Spleen (tissue), 11 donors: ENCODE data around the gene ARHGEF37. TPM values are rescaled to one million over a fixed set of nuclear protein-coding genes. Genes with fewer than 3 reads are reported as not detected.

Experiments used
- DNase-seq: peaks from one replicate; pipeline ENCODE4 v3.0.0-alpha.2; 2020
- H3K27ac ChIP-seq, 8 donors: fragments of 200-600 bp; sonication (generic) in 7 of 8; 1 replicate in 4 of 8; 2 replicates in 4 of 8; pipeline versions ENCODE4 v1.5.0 to v1.8.0; 2016 to 2021; ENCODE audit warnings: inconsistent platforms in 4 of 8, mild to moderate bottlenecking in 4 of 8, moderate library complexity in 1 of 8
- H3K27me3 ChIP-seq, 7 donors: fragments of 200-600 bp; sonication (generic) in 6 of 7; replicated peaks in 1 of 7; 1 replicate in 4 of 7; 2 replicates in 3 of 7; pipeline versions ENCODE4 v1.5.0 to v1.8.0; 2016 to 2021; ENCODE audit warnings: inconsistent platforms in 3 of 7, mild to moderate bottlenecking in 1 of 7
- H3K36me3 ChIP-seq, 6 donors: fragments of 200-600 bp; sonication (generic) in 5 of 6; 1 replicate in 4 of 6; 2 replicates in 2 of 6; pipeline versions ENCODE4 v1.5.0 to v1.8.0; 2016 to 2021; ENCODE audit warnings: inconsistent platforms in 2 of 6
- H3K4me1 ChIP-seq, 6 donors: fragments of 200-600 bp; sonication (generic) in 5 of 6; 1 replicate in 3 of 6; 2 replicates in 3 of 6; pipeline versions ENCODE4 v1.5.0 to v1.8.0; 2016 to 2021; ENCODE audit warnings: inconsistent platforms in 3 of 6
- H3K4me3 ChIP-seq, 8 donors: fragments of 200-600 bp; sonication (generic) in 7 of 8; 1 replicate in 4 of 8; 2 replicates in 4 of 8; pipeline versions ENCODE4 v1.5.0 to v1.8.0; 2016 to 2021; ENCODE audit warnings: inconsistent platforms in 4 of 8, mild to moderate bottlenecking in 4 of 8, moderate library complexity in 2 of 8
- H3K9me3 ChIP-seq, 8 donors: fragments of 200-600 bp; sonication (generic) in 7 of 8; 1 replicate in 4 of 8; 2 replicates in 4 of 8; pipeline versions ENCODE4 v1.5.0 to v1.8.0; 2016 to 2021; ENCODE audit warnings: inconsistent platforms in 4 of 8
- CTCF ChIP-seq, 11 experiments: fragments of 200-600 bp in 7 of 11; fragments of 450-650 bp in 4 of 11; sonication (generic) in 4 of 11; IDR thresholded peaks in 8 of 11; conservative IDR thresholded peaks in 3 of 11; 1 replicate in 7 of 11; 2 replicates in 4 of 11; pipeline versions ENCODE4 v1.4.0 to v1.8.0; 2016 to 2021; ENCODE audit warnings: antibody characterized with exemption in 11 of 11, inconsistent platforms in 4 of 11, mild to moderate bottlenecking in 1 of 11
- POLR2A ChIP-seq, 3 donors: fragments of 450-650 bp; IDR thresholded peaks; one replicate each; pipeline ENCODE4 v1.5.1; 2017; ENCODE audit warnings: antibody characterized with exemption in 3 of 3, mild to moderate bottlenecking in 1 of 3
- POLR2AphosphoS5 ChIP-seq, 3 donors: sonication (generic); formaldehyde crosslinking; IDR thresholded peaks; one replicate each; pipeline ENCODE4 v1.5.1; 2017; ENCODE audit warnings: antibody characterized with exemption in 3 of 3
- WGBS, 5 donors: extraction: QIAGEN DNeasy Blood & Tissue Kit in 3 of 5; methylation state at CpG; one replicate each; pipeline versions ENCODE4 v1.1.5 to v1.1.7; 2013 to 2018; 5-methylcytosine and 5-hydroxymethylcytosine counted together
- intact Hi-C: fragments of 100-400 bp; cut with DNase I; formaldehyde crosslinking; loops from one replicate; pipeline ENCODE4 v1.15.0; 2023; ENCODE audit warnings: low total_unique reads
- polyA plus RNA-seq, 3 donors: library from polyadenylated mRNA; stranded (reverse); fragments of 200-250 nt; gene quantifications; one replicate each; pipeline ENCODE4 v1.2.1, GENCODE V29; 2013
- total RNA-seq, 7 donors: library from RNA; depleted of rRNA in 3 of 7; stranded (reverse); fragments of >200 nt in 3 of 7; fragmentation: NEBNext Ultra II Directional in 4 of 7; extraction: Animal tissue kit (Norgen Biotek cat#: 25700) in 4 of 7; gene quantifications; one replicate each; pipeline versions ENCODE4 v1.1.0 to v1.2.1, GENCODE V29; 2016 to 2021
- donor health status: healthy with polysubstance abuse.
- donor health status: DM: no; HTN: no; CAD: no; lungs with moderate emphysema.
- donor health status: DM: no; HTN: no; CAD: no.
- donor health status: Bipolar disorder and iron deficiency.
- donor health status: healthy.
- donor health status: DM: no; HTN: no; CAD: no.
- donor health status: DM: yes; HTN: yes; CAD: no.

The ARHGEF37 gene
- total and polyA plus RNA-seq, 10 donors, result 0.77 to 3.5 (median 1.3) TPM

DNA sequence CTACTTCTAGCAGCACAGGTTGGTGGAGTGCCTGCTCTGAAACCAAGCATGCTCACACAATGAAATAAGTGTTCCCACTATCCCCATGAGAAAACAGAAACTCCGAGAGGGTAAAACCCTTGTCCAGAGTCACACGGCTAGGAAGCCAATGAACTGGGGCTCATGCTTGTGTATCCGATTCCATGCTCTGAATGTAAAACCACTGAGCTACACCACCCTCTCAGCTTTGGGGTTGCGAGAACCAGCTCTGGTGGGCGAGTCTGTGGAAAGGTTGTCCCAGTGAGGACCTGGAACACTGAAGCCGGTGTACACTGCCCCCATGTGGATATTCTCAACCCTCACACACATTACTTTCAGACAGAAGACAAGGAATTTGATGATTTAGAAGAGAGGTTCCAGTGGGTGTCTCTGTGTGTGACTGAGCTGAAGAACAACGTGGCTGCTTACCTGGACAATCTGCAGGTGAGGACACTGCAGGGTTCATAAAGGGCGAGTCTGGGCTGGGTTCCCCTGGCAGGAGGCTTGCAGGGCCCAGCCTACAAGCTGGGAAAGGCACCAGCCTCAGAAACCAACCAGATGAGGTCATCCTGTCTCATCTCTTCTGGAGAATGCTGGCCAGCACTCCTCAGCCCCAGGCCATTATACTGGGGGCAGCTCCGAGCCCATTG, 37.4 kb downstream of the ARHGEF37 start:
- no peak overlapping the region for H3K4me3 ChIP-seq
- WGBS, 5 donors, result 47 to 60% (median 51%) methylated on average over 9 of the region's 9 CpGs
- TF ChIP-seq CTCF (IDR thresholded peaks at IDR 0.05 in 8 of 11, conservative IDR thresholded peaks at IDR 0.05 in 3 of 11), result peak in 9 of 11 experiments; percentile 34 to 67 (median 57)
- no peak for TF ChIP-seq POLR2A (IDR thresholded peaks at IDR 0.05)
- H3K4me1 ChIP-seq, result peaks cover 0 to 17% (median 2%) of the 10 kb centered on the region in 6 donors
- H3K9me3 ChIP-seq, result no peaks in the 10 kb centered on the region
- intact Hi-C loops, result no loop called here
- peak overlapping the region in 2 of 8 donors; percentile 9 to 42 for H3K27ac ChIP-seq
- peaks cover 0 to 5% (median 0%) of the 10 kb centered on the region in 6 donors for H3K36me3 ChIP-seq
- no peak for DNase-seq
- H3K27me3 ChIP-seq, result no peaks in the 10 kb centered on the region

GRCh38 chr5:149621415-149622098, 40.3 kb downstream of the ARHGEF37 start:
- intact Hi-C loops, result no loop called here
- H3K36me3 ChIP-seq, result peaks cover 0 to 5% (median 0%) of the 10 kb centered on the region in 6 donors
- WGBS, 5 donors, result 87 to 98% (median 93%) methylated on average over 9 to 10 of the region's 10 CpGs
- TF ChIP-seq CTCF (IDR thresholded peaks at IDR 0.05 in 8 of 11, conservative IDR thresholded peaks at IDR 0.05 in 3 of 11), result no peak
- H3K27ac ChIP-seq, result no peak overlapping the region
- H3K4me1 ChIP-seq, result peaks cover 0 to 9% (median under 1%) of the 10 kb centered on the region in 6 donors
- no peak for DNase-seq
- H3K9me3 ChIP-seq, result no peaks in the 10 kb centered on the region
- H3K4me3 ChIP-seq, result no peak overlapping the region
- H3K27me3 ChIP-seq, result no peaks in the 10 kb centered on the region

DNA sequence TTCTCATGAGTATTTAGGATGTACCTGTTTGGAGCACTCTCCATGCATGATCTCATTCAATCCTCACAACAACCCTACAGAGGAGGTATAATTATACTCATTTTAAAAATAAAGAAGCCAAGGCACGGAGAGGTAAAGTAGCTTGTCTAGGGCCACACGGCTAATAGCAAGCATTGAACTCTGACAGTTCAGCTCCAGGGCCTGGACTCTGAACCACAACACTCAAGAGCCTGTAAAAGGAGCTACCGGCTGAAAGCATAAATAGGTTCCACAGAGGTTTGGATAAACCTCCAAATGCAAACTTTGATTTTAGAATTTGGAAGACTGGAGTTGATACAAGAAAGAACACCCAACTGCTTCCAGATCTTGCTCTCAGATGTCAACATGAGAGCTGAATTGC, 41.2 kb downstream of the ARHGEF37 start:
- no peak overlapping the region for H3K4me3 ChIP-seq
- 89 to 100% (median 94%) methylated on average over 3 of the region's 3 CpGs for WGBS, 5 donors
- peaks cover 0 to 9% (median 0%) of the 10 kb centered on the region in 6 donors for H3K4me1 ChIP-seq
- H3K9me3 ChIP-seq, result no peaks in the 10 kb centered on the region
- no peak for TF ChIP-seq POLR2AphosphoS5 (IDR thresholded peaks at IDR 0.05)
- TF ChIP-seq CTCF (IDR thresholded peaks at IDR 0.05 in 8 of 11, conservative IDR thresholded peaks at IDR 0.05 in 3 of 11), result no peak
- TF ChIP-seq POLR2A (IDR thresholded peaks at IDR 0.05), result no peak
- intact Hi-C loops, result no loop called here
- H3K27ac ChIP-seq, result no peak overlapping the region
- no peaks in the 10 kb centered on the region for H3K27me3 ChIP-seq
- no peak for DNase-seq
- H3K36me3 ChIP-seq, result peaks cover 0 to 5% (median 0%) of the 10 kb centered on the region in 6 donors

GRCh38 chr5:149623473-149623872, 42.2 kb downstream of the ARHGEF37 start:
- H3K4me3 ChIP-seq, result no peak overlapping the region
- no peaks in the 10 kb centered on the region for H3K27me3 ChIP-seq
- intact Hi-C loops, result no loop called here
- peaks cover 0 to 5% (median 0%) of the 10 kb centered on the region in 6 donors for H3K36me3 ChIP-seq
- H3K9me3 ChIP-seq, result no peaks in the 10 kb centered on the region
- WGBS, 5 donors, result 65 to 85% (median 82%) methylated on average over 3 of the region's 3 CpGs
- peaks cover 0 to 4% (median 0%) of the 10 kb centered on the region in 6 donors for H3K4me1 ChIP-seq
- no peak overlapping the region for H3K27ac ChIP-seq
- no peak for TF ChIP-seq POLR2AphosphoS5 (IDR thresholded peaks at IDR 0.05)
- no peak for TF ChIP-seq POLR2A (IDR thresholded peaks at IDR 0.05)
- TF ChIP-seq CTCF (IDR thresholded peaks at IDR 0.05 in 8 of 11, conservative IDR thresholded peaks at IDR 0.05 in 3 of 11), result no peak
- DNase-seq, result no peak
